AG08395 (cell line): ENCODE results near the gene CRELD1.

Source experiments
- DNase-seq: peaks from one replicate; pipeline ENCODE4 v3.0.0; 2012; ENCODE audit warnings: mixed read lengths, low spot score

Gene CRELD1

GRCh38 chr3:9903904-9904303, 29.7 kb upstream of the CRELD1 start:
- no peak for DNase-seq

DNA sequence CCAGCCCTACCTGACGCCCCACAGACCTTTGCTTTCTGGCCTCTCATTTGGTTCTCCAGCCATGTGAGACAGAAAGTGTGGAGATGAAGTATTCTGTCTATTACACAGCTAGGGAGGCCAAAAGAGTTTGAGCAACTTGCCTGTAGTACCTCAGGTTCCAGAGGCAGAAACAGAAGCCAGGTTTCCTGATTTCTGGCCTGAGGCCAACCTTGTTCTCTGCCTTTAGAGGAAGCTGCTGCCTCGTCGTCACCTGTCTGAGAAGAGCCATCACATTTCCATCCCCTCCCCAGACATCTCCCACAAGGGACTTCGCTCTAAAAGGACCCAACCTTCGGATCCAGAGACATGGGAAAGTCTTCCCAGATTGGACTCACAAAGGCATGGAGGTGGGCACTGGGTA, 27.2 kb upstream of the CRELD1 start:
- no peak for DNase-seq

DNA sequence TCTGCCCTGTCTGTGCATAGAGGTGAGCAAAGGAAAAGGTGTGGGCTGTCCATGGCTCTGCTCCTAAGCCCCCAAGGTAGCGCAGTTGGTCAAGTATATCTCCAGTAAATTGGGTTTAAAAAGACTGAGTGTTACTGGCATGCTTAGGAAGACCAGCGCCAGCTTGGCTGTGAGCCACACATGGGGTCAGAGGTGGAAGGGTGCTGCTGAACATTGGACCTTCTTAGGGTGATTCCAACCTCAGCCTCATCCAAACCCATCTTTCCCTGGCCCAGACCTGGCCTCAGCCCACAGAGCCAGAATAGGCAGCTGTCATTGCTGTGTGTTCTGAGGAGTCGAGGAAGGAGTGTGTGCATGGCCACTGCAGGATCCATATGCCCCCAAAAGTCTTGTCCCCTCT, 25.3 kb upstream of the CRELD1 start:
- DNase-seq: no peak

- no peak for DNase-seq
Measured at GRCh38 chr3:9909221-9910013, 24.2 kb upstream of the CRELD1 start.

DNA sequence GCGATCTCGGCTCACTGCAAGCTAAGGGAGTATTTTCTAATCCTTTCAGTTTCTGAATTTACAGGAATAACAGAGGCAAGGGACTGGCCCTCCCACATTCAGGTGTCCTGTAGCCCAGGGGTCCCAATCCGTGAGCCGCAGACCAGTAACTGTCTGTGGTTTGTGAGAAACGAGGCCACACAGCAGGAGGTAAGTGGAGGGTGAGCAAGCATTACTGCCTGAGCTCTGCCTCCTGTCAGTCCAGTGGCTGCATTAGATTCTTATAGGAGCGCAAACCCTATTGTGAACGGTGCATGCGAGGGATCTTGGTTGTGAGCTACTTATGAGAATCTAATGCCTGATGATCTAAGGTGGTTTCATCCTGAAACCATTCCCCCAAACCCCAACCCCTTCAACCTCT, 21.8 kb upstream of the CRELD1 start:
- no peak for DNase-seq

- no peak for DNase-seq
Measured at GRCh38 chr3:9912294-9912935, 21.2 kb upstream of the CRELD1 start.

DNA sequence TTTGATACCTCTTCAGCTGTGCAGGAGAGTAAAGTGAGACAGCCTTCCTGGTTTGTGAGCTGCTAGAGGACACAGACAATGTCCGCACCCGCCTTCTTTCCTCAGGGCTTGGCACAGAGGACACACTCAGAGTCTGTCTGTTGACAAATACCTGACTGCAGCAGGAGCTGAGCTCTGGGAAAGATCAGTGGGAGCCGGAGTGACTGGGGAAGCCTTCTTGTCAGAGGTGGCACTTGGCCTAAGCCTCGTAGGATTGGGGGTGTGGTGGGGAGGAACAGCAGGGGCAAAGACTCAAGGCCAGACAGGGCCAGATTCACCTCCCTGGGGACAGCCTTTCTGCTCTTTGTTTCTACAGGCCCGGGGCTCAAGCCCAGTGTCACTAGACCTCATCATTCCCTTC, 20.0 kb upstream of the CRELD1 start:
- DNase-seq: no peak

DNA sequence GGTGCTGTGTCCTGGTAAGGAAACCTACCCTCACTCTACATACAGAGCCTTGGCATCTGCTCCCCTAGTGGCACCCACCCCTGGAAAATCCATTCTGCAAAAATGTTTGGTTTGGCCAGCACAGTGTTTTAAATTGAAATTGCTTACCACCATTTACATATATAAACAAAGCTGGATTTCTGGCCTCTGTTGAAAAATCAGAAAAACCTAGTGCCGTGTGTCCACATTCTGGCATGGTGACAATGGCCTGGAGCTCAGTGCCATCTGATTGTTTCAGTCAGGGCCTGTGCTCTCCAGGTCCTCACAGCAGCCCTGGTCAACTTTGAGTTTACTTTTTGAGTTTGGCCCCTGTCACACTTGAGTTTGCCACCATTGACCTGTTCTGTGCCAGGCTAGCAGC, 19.6 kb upstream of the CRELD1 start:
- no peak for DNase-seq

DNA sequence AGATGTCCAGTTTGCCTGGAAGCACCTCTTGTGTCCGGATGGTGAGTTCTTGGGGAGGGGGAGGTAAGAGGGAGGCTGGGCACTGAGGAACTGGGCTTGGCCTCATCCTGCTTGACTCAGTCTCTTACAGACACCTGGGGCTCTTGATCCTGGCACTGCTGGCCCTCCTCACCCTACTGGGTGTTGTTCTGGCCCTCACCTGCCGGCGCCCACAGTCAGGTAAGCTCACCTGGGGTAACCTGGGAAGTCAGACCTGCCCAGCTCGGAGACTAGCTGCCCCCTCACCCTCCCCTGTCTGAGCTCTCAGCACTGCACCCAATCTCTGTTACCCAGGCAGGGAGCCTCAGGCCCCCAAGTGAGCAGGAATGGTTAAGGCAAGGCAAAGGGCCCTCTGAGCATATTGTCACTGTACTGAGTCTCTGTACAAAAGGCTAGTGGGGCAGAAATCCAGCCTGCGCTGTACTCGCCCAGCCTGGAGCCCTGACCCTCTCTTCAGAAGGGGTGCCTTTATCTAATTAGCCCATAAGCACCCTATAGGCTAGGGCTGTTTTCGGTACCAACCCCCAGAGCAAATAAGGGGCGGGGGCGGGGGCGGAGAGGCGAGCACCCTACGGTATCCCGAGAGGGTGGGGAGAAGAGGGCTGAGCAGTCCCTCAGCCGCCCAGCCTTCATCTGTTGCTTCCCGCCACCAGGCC, 18.9 kb upstream of the CRELD1 start:
- DNase-seq: no peak

DNA sequence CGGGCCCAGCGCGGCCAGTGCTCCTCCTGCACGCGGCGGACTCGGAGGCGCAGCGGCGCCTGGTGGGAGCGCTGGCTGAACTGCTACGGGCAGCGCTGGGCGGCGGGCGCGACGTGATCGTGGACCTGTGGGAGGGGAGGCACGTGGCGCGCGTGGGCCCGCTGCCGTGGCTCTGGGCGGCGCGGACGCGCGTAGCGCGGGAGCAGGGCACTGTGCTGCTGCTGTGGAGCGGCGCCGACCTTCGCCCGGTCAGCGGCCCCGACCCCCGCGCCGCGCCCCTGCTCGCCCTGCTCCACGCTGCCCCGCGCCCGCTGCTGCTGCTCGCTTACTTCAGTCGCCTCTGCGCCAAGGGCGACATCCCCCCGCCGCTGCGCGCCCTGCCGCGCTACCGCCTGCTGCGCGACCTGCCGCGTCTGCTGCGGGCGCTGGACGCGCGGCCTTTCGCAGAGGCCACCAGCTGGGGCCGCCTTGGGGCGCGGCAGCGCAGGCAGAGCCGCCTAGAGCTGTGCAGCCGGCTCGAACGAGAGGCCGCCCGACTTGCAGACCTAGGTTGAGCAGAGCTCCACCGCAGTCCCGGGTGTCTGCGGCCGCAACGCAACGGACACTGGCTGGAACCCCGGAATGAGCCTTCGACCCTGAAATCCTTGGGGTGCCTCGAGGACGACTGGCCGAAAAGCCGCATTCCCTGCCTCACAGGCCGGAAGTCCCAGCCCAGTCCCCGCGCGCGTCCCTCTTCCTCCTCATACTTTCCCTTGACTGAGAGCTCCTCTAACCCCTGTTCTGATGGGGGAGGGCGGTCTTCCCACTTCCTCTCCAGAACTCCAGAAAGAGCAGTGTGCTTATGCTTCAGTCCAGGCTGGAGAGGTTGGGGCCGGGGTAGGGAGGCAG, 18.1 kb upstream of the CRELD1 start:
- peak; percentile 54 for DNase-seq

- DNase-seq: peak; percentile 54
Measured at GRCh38 chr3:9916346-9916733, 17.3 kb upstream of the CRELD1 start.

DNA sequence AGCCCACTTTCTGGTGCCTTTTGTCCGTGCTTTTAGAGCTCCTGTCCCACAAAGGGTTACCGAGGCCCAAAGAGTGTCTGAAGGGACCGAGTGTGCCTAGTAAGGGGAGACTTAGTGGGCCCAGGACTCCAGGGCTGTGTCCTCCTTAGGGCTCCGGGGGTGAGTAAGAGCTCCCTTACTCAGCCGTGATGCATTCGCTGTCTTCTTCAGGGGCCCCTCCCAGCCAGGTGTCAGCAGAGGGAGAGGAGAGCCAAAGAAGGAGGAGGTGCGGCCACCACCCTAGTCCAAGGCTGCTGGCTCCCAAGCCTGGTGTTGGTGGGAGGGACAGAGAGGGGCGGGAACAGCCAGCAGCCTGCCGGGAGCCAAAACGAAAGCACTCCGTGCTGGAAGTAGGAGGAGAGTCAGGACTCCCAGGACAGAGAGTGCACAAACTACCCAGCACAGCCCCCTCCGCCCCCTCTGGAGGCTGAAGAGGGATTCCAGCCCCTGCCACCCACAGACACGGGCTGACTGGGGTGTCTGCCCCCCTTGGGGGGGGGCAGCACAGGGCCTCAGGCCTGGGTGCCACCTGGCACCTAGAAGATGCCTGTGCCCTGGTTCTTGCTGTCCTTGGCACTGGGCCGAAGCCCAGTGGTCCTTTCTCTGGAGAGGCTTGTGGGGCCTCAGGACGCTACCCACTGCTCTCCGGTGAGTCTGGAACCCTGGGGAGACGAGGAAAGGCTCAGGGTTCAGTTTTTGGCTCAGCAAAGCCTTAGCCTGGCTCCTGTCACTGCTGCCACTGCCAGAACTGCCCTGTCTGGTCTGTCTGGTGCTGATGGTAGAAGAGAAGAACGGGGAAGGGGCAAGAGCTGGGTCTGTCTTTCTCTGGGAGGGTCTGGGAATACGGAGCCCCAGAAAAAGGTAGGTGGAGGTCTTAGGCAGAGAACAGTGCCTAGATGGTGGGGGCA, 16.6 kb upstream of the CRELD1 start, which contains the start of gene IL17RC:
TSS of gene IL17RC (plus strand) at position 365 of the 947 bp plus-strand sequence. CDS start at position 583, 218 bp downstream.
- DNase-seq: peak; percentile 91

- DNase-seq: no peak
Measured at GRCh38 chr3:9917820-9918219, 15.8 kb upstream of the CRELD1 start.

DNA sequence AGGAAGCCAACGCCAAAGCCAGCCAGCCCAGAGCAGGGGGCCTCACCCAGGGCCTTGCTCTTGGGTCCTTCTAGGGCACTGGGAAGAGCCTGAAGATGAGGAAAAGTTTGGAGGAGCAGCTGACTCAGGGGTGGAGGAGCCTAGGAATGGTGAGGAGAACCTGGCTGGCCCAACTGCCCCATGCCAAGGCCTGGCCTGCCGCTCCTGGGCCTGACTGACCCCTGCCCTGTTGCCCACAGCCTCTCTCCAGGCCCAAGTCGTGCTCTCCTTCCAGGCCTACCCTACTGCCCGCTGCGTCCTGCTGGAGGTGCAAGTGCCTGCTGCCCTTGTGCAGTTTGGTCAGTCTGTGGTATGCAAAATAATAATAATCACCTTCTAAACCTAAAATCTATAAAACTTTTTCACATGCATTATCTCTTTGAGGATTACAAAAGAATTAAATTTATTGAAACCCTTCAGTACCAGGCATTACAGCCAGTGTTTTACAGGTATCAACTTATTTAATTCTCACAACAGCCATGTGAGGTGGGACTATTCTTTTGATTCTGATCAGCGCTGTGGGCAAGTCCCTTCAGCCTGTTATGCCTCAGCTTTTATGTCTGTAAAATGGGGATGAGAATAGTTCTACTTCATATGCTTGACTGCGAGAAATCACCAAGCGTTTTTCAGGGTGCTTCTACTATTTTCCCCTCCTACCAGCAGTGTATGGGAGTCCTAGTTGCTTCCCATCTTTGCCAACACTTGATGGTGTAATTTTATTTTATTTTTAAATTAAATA, 15.2 kb upstream of the CRELD1 start:
- DNase-seq: no peak

DNA sequence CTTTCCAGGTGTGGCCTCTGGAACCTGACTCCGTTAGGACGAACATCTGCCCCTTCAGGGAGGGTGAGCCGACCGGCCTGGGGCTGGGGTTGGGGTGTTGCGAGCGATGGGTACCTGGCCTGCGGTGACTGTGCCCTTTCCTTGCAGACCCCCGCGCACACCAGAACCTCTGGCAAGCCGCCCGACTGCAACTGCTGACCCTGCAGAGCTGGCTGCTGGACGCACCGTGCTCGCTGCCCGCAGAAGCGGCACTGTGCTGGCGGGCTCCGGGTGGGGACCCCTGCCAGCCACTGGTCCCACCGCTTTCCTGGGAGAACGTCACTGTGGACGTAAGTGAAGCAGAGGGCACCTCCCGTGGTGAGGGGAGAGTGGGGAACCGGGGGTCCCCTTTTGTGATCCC, 5.5 kb upstream of the CRELD1 start:
- no peak for DNase-seq

DNA sequence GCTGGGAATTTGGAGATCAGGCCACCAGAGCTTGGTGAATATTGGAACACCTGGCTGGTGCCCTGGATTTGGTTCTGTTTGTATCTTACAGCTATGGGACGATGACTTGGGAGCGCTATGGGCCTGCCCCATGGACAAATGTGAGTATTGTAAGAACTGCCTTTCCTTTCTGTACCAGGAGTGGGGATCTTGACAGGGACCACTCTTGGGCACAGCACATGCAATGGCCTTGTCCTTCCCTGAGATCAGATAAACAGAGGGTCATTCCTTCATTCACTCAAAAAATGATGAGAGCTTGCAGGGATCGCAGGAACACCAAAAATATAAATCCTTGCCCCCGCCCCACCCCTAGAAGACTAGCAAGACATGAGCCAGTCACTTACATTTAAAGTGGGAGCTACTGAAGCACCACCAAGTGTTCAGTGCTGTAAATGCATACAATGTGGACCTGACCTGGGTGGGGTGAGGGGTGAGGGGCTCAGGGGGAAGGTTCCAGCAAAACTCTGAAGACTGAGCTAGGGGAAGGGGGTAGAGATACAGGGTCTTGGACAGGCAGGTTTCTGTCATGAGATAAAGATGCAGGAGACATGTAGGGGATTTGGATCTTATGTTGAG, 2.7 kb upstream of the CRELD1 start:
- DNase-seq: no peak

DNA sequence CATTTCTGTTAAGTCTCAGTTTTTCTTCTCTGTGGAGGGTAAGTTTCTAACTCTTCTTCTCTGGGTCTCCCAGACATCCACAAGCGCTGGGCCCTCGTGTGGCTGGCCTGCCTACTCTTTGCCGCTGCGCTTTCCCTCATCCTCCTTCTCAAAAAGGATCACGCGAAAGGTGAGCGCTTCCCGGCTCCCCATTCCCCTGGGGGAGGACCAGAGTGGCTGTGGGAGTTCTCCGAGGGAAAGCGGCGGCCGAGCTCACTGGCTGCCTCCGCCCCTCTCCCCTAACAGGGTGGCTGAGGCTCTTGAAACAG, 1.1 kb upstream of the CRELD1 start:
- DNase-seq: no peak

DNA sequence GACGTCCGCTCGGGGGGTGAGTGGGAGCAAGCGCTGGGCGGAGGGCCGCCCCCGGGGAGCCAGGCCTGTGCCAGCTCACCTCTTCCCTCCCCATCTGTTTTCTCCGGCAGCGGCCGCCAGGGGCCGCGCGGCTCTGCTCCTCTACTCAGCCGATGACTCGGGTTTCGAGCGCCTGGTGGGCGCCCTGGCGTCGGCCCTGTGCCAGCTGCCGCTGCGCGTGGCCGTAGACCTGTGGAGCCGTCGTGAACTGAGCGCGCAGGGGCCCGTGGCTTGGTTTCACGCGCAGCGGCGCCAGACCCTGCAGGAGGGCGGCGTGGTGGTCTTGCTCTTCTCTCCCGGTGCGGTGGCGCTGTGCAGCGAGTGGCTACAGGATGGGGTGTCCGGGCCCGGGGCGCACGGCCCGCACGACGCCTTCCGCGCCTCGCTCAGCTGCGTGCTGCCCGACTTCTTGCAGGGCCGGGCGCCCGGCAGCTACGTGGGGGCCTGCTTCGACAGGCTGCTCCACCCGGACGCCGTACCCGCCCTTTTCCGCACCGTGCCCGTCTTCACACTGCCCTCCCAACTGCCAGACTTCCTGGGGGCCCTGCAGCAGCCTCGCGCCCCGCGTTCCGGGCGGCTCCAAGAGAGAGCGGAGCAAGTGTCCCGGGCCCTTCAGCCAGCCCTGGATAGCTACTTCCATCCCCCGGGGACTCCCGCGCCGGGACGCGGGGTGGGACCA, 632 bp upstream of the CRELD1 start:
- DNase-seq: peak; percentile 77

GRCh38 chr3:9934235-9934621, 594 bp downstream of the CRELD1 start:
- no peak for DNase-seq
